ENCODE data around the gene IGSF5. TPM values are rescaled to one million over a fixed set of nuclear protein-coding genes. Genes with fewer than 3 reads are reported as not detected.

Gene IGSF5
- total RNA-seq, 2 donors from 2014 or later, result 0.64 to 0.82 TPM

DNA sequence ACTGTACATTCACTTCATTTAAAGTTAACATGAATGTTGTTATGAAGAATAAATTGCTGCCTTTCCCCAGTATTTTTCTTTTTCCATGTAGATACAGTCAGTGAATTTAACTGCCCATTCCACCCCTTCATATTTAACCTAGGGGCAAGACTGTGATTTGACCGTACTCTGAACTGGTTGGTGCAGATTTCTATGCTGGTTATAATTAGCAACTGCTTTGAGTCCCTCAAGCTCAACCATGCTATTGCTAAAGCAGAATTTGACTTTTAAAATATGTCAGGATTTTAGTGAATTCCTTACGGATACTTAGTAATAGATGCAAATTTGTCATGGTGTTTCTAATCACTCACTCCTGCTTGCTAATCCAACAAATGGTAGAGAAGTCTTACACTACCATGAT is 57.2 kb downstream of the IGSF5 start:
- TF ChIP-seq, protein P1, sequence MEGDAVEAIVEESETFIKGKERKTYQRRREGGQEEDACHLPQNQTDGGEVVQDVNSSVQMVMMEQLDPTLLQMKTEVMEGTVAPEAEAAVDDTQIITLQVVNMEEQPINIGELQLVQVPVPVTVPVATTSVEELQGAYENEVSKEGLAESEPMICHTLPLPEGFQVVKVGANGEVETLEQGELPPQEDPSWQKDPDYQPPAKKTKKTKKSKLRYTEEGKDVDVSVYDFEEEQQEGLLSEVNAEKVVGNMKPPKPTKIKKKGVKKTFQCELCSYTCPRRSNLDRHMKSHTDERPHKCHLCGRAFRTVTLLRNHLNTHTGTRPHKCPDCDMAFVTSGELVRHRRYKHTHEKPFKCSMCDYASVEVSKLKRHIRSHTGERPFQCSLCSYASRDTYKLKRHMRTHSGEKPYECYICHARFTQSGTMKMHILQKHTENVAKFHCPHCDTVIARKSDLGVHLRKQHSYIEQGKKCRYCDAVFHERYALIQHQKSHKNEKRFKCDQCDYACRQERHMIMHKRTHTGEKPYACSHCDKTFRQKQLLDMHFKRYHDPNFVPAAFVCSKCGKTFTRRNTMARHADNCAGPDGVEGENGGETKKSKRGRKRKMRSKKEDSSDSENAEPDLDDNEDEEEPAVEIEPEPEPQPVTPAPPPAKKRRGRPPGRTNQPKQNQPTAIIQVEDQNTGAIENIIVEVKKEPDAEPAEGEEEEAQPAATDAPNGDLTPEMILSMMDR (IDR thresholded peaks at IDR 0.05), result no peak
- no peak for DNase-seq
- no peaks in the 10 kb centered on the region for H3K27me3 ChIP-seq
- H3K36me3 ChIP-seq, result no peaks in the 10 kb centered on the region
- intact Hi-C loops (cut with DNase I), result no loop called here
- no peaks in the 10 kb centered on the region for H3K9me3 ChIP-seq
- H3K27ac ChIP-seq, result no peak overlapping the region
- H3K4me1 ChIP-seq, result no peaks in the 10 kb centered on the region
- H3K9ac ChIP-seq (ENCODE audit: low read depth in 2 of 2, low read length in 2 of 2), result no peak overlapping the region
- no peak overlapping the region for H3K4me3 ChIP-seq

DNA sequence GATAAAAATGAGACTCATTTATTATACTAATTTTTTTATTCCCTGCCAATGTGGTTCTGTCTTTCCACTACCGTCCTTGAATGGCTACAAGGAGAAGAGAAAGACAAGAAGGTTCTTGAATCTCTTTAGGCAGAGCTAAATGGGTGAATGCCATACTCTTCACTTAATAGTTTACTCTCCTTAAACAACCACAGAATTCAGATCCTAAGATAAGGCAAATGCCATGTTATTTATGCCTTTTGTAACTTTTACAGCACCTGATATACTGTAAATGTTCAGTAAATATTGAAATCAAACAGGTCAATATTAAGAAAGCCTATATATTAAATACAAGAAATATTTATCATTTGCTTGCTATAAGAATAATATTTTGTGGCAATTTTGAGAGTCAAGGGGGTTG is 58.4 kb downstream of the IGSF5 start:
- Histone ChIP-seq H3K36me3 (no peaks in the 10 kb centered on the region), H3K9ac (ENCODE audit: low read depth in 2 of 2, low read length in 2 of 2) (no peak overlapping the region), H3K9me3 (no peaks in the 10 kb centered on the region), H3K4me3 (no peak overlapping the region), H3K27ac (no peak overlapping the region), H3K27me3 (no peaks in the 10 kb centered on the region), H3K4me1 (no peaks in the 10 kb centered on the region)
- DNase-seq, result no peak
- intact Hi-C loops (cut with DNase I), result no loop called here
- TF ChIP-seq, protein P1 (IDR thresholded peaks at IDR 0.05), result no peak

DNA sequence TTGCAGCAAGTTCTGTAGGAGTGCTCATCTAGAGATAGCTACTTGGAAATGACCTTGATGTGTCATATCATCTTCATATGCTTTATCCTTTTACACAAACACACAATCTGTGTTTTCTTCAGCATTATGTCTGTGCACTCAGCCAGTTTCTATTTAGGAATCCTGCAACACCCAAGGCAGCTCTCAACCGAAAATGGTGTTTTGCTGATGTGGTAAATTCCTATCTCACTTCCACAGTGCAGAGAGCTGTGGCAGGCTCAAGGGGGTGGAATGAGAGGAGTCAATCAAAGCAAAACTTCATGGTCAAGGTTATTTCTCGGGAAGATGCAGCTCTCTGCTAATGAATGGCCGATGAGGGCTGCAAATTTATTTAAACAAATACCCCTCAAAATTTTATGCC is 59.3 kb downstream of the IGSF5 start:
- no peaks in the 10 kb centered on the region for H3K9me3 ChIP-seq
- DNase-seq, result no peak
- no peaks in the 10 kb centered on the region for H3K4me1 ChIP-seq
- TF ChIP-seq, protein P1 (IDR thresholded peaks at IDR 0.05), result no peak
- H3K36me3 ChIP-seq, result no peaks in the 10 kb centered on the region
- no peak overlapping the region for H3K9ac ChIP-seq (ENCODE audit: low read depth in 2 of 2, low read length in 2 of 2)
- no peak overlapping the region for H3K27ac ChIP-seq
- H3K4me3 ChIP-seq, result no peak overlapping the region
- intact Hi-C loops (cut with DNase I), result no loop called here
- H3K27me3 ChIP-seq, result no peaks in the 10 kb centered on the region

DNA sequence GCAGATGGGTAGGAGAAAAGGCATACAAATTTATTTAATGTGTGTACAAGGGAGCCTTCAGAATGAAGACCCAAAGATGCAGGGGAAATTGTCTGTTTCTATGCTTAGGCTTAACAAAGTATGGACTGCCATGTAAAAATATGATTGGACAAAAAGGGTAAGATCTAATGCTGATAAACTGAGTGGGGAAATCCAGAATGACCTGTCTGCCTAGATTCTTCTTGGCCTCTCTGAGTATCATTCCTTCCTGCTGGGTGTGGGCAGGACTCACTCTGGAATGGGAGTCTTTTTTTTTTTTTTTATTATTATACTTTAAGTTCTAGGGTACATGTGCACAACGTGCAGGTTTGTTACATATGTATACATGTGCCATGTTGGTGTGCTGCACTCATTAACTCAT is 61.0 kb downstream of the IGSF5 start:
- H3K27me3 ChIP-seq, result no peaks in the 10 kb centered on the region
- no peaks in the 10 kb centered on the region for H3K4me1 ChIP-seq
- no peak for DNase-seq
- H3K36me3 ChIP-seq, result no peaks in the 10 kb centered on the region
- H3K4me3 ChIP-seq, result no peak overlapping the region
- H3K9ac ChIP-seq (ENCODE audit: low read depth in 2 of 2, low read length in 2 of 2), result no peak overlapping the region
- TF ChIP-seq, protein P1 (IDR thresholded peaks at IDR 0.05), result no peak
- intact Hi-C loops (cut with DNase I), result no loop called here
- no peak overlapping the region for H3K27ac ChIP-seq
- H3K9me3 ChIP-seq, result no peaks in the 10 kb centered on the region

DNA sequence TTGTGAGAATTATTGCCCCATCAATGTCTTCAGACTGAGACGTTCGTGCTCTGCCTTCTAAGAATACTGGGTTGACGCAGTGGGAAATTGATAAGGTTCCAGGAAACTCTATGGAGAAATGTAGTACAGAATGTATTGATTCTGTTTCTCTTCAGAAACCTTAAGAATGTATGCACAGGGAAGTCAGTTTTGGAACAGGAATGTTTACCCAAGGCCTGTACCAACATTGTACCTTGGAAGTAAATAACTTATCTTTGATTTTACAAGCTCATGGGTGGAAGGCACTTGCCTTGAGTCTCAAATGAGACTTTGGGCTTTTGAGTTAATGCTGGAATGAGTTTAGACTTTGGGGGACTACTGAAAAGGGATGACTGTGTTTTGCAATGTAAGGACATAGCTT is 62.8 kb downstream of the IGSF5 start:
- H3K27ac ChIP-seq, result no peak overlapping the region

More for the DNA sequence above, 62.8 kb downstream of the IGSF5 start:
- TF ChIP-seq, protein P1 (IDR thresholded peaks at IDR 0.05), result no peak
- Histone ChIP-seq H3K36me3 (no peaks in the 10 kb centered on the region), H3K9ac (ENCODE audit: low read depth in 2 of 2, low read length in 2 of 2) (no peak overlapping the region), H3K9me3 (no peaks in the 10 kb centered on the region), H3K27me3 (no peaks in the 10 kb centered on the region), H3K4me3 (no peak overlapping the region), H3K4me1 (no peaks in the 10 kb centered on the region)
- DNase-seq, result no peak
- intact Hi-C loops (cut with DNase I), result no loop called here

Data from colonic mucosa (tissue), 4 donors.